Right ventricle myocardium inferior (tissue), 1 donor: ENCODE measurements around the gene KDM4C. TPM values are rescaled to one million over a fixed set of nuclear protein-coding genes. Genes with fewer than 3 reads are reported as not detected.
A peak's percentile ranks its signal among the peaks of the same experiment; 100 is the strongest.
"Not testable (repeated sequence)": the region's sequence is repeated elsewhere in the genome, so short reads cannot be mapped to it uniquely, and the experiment has no call there.

Experiments
- ATAC-seq: fragments of 200-7000 bp; cut with Tn5 transposase; one replicate; pipeline ENCODE4 v1.9.1; 2020; ENCODE audit warnings: mild to moderate bottlenecking, moderate library complexity
- DNase-seq: peaks from one replicate; pipeline ENCODE4 v3.0.0; 2021; ENCODE audit errors: missing footprints
- intact Hi-C: fragments of 100-400 bp; cut with DNase I; formaldehyde crosslinking; loops from one replicate; pipeline ENCODE4 v1.11.0; 2022
- long read RNA-seq: library from polyadenylated mRNA; unstranded; transcript quantifications from one replicate; pipeline ENCODE4 v2.0.0, GENCODE V29; 2021
- total RNA-seq: library from RNA; stranded (reverse); fragmentation: NEBNext Ultra II Directional; extraction: Animal tissue kit (Norgen Biotek cat#: 25700); gene quantifications from one replicate; pipeline ENCODE4 v1.2.1, GENCODE V29; 2021
- donor health status: DM: no; HTN: yes; CAD: no; lungs with severe emphysema.

Gene KDM4C
- 15.3 TPM for total RNA-seq
- long read RNA-seq, full-length matches to known transcripts = 2 of 4 reads
- long read RNA-seq, partial matches to known transcripts = 1 of 4 reads
- long read RNA-seq, other reads (novel, unspliced or antisense) = 1 of 4 reads

GRCh38 chr9:6757456-6758247 is at the start of gene KDM4C:
Gene KDM4C, plus strand, starts transcription at chr9:6757973. Its CDS starts 35,016 bp downstream, at chr9:6792989.
- intact Hi-C loops = loop anchor here (1.0 to 10.0 kb wide), 4 partner anchors 55 to 1123 kb away; partner anchors contain the start of gene UHRF2
- DNase-seq (peak; percentile 98), ATAC-seq (peak; percentile 96)

GRCh38 chr9:6708732-6709131 is 49.0 kb upstream of the KDM4C start:
- DNase-seq (no peak), ATAC-seq (no peak)
- intact Hi-C loops = no loop called here

GRCh38 chr9:6711403-6711802 is 46.4 kb upstream of the KDM4C start:
- DNase-seq (no peak), ATAC-seq (no peak)
- intact Hi-C loops = no loop called here

GRCh38 chr9:6712041-6712440 is 45.7 kb upstream of the KDM4C start:
- DNase-seq (no peak), ATAC-seq (no peak)
- intact Hi-C loops = no loop called here

GRCh38 chr9:6714176-6714575 is 43.6 kb upstream of the KDM4C start:
- intact Hi-C loops = no loop called here
- ATAC-seq = peak; percentile 34
- DNase-seq = no peak

GRCh38 chr9:6715153-6715754 is 42.5 kb upstream of the KDM4C start:
- DNase-seq, ATAC-seq, intact Hi-C loops: not testable (repeated sequence)

- ATAC-seq (peak; percentile 82), DNase-seq (peak; percentile 86)
- intact Hi-C loops = no loop called here
Measured at GRCh38 chr9:6715755-6716643, 41.8 kb upstream of the KDM4C start.

- intact Hi-C loops = no loop called here
- DNase-seq (no peak), ATAC-seq (no peak)
Measured at GRCh38 chr9:6716766-6717165, 41.0 kb upstream of the KDM4C start.

GRCh38 chr9:6723881-6724420 is 33.8 kb upstream of the KDM4C start:
- DNase-seq (no peak), ATAC-seq (no peak)
- intact Hi-C loops = no loop called here

GRCh38 chr9:6733257-6733656 is 24.5 kb upstream of the KDM4C start:
- no peak for ATAC-seq
- intact Hi-C loops = no loop called here
- DNase-seq = no peak

- ATAC-seq (no peak), DNase-seq (no peak)
- intact Hi-C loops = no loop called here
Measured at GRCh38 chr9:6733831-6734230, 23.9 kb upstream of the KDM4C start.

GRCh38 chr9:6735422-6735821 is 22.4 kb upstream of the KDM4C start:
- no peak for ATAC-seq
- intact Hi-C loops = no loop called here
- DNase-seq = no peak

GRCh38 chr9:6739218-6739617 is 18.6 kb upstream of the KDM4C start:
- DNase-seq = no peak
- intact Hi-C loops = no loop called here
- no peak for ATAC-seq

- DNase-seq, ATAC-seq, intact Hi-C loops: not testable (repeated sequence)
Measured at GRCh38 chr9:6748861-6749260, 8.9 kb upstream of the KDM4C start.

GRCh38 chr9:6754861-6755260 is 2.9 kb upstream of the KDM4C start:
- DNase-seq, ATAC-seq: not testable (repeated sequence)
- intact Hi-C loops = loop anchor here (5.0 to 10.0 kb wide), 3 partner anchors 53 to 1120 kb away; partner anchors contain the start of gene UHRF2

GRCh38 chr9:6757132-6757455 is 679 bp upstream of the KDM4C start:
- intact Hi-C loops = loop anchor here (1.0 to 10.0 kb wide), 4 partner anchors 55 to 1122 kb away; partner anchors contain the start of gene UHRF2
- ATAC-seq = peak; percentile 40
- no peak for DNase-seq

- intact Hi-C loops = loop anchor here (5.0 to 10.0 kb wide), 3 partner anchors 56 to 1123 kb away; partner anchors contain the start of gene UHRF2
- DNase-seq (no peak), ATAC-seq (peak; percentile 37)
Measured at GRCh38 chr9:6758248-6758497, 400 bp downstream of the KDM4C start.

- intact Hi-C loops = loop anchor here (5.0 to 10.0 kb wide), 3 partner anchors 56 to 1124 kb away; partner anchors contain the start of gene UHRF2
- ATAC-seq (peak; percentile 43), DNase-seq (no peak)
Measured at GRCh38 chr9:6758498-6759184, 868 bp downstream of the KDM4C start.
